K562 (cell line): ENCODE results near the gene SLC6A1. TPM values are rescaled to one million over a fixed set of nuclear protein-coding genes. Genes with fewer than 3 reads are reported as not detected.

ENCODE experiments used
- ATAC-seq: fragments of 200-7000 bp; cut with Tn5 transposase; 3 replicates; pipeline ENCODE4 v1.9.1; 2020; ENCODE audit warnings: moderate library complexity
- BruUV-seq: library from RNA; stranded (reverse); fragments of 400-500 nt; replicated peaks from 2 replicates; lab custom pipeline; 2021; lab: Mats Ljungman, UMichigan
- CTCF ChIA-PET: fragments of 300-600 bp; formaldehyde crosslinking; extraction: SDS; loops from one replicate; lab custom pipeline; 2021; ENCODE audit warnings: low intra/inter-chr PET ratio; lab: Yijun Ruan, JAX
- POLR2A ChIA-PET: fragments of 300-600, 350-650 bp; sonication (Branson Sonifier 250); formaldehyde crosslinking; extraction: SDS; loops from one replicate; lab custom pipeline; 2021; ENCODE audit warnings: antibody characterized with exemption, inconsistent platforms; lab: Yijun Ruan, JAX
- DNase-seq, 4 experiments: peaks; one replicate each; pipeline versions ENCODE4 v3.0.0 to v3.0.0-alpha.2; 2011 to 2018; ENCODE audit warnings: low spot score in 3 of 4, mixed read lengths in 3 of 4; ENCODE audit errors: extremely low read depth in 1 of 4
- FAIRE-seq: peaks from 2 replicates; lab custom pipeline; 2011; peaks lifted over from hg19 to GRCh38; lab: Jason Lieb, UNC
- H2AFZ ChIP-seq: 2 replicates; pipeline ENCODE4 v1.6.0; 2011; ENCODE audit warnings: low read depth, low read length, control low read depth, inconsistent platforms
- H3K27ac ChIP-seq: fragments of 200-600 bp; 3 replicates; pipeline ENCODE4 v1.8.0; 2011; ENCODE audit warnings: low read depth, mild to moderate bottlenecking, control low read depth, inconsistent platforms, low read length, moderate library complexity, mixed read lengths; ENCODE audit errors: extremely low read depth
- H3K27me3 ChIP-seq, 2 experiments: fragments of 300-600 bp in 1 of 2; 2 replicates in 1 of 2; 3 replicates in 1 of 2; pipeline versions ENCODE4 v1.6.0 to v1.8.0; 2011; ENCODE audit warnings: inconsistent platforms in 2 of 2, low read length in 2 of 2, mild to moderate bottlenecking in 1 of 2, mixed read lengths in 1 of 2, moderate library complexity in 1 of 2; ENCODE audit not compliant: control insufficient read depth in 2 of 2, insufficient read depth in 2 of 2
- H3K36me3 ChIP-seq: fragments of 300-600 bp; 3 replicates; pipeline ENCODE4 v1.8.0; 2011; ENCODE audit warnings: mild to moderate bottlenecking, low read length, inconsistent platforms; ENCODE audit not compliant: control insufficient read depth, insufficient read depth
- H3K4me1 ChIP-seq, 2 experiments: fragments of 200-600 bp in 1 of 2; replicated peaks in 1 of 2; 2 replicates in 1 of 2; 3 replicates in 1 of 2; pipeline versions ENCODE4 v1.5.1 to v1.8.0; 2011; ENCODE audit warnings: inconsistent platforms in 2 of 2, low read length in 2 of 2, mild to moderate bottlenecking in 1 of 2, mixed read lengths in 1 of 2, moderate library complexity in 1 of 2; ENCODE audit not compliant: control insufficient read depth in 2 of 2, insufficient read depth in 2 of 2
- H3K4me2 ChIP-seq: 2 replicates; pipeline ENCODE4 v1.6.1; 2011; ENCODE audit warnings: low read length, control low read depth, inconsistent platforms, mixed read lengths; ENCODE audit not compliant: insufficient read depth
- H3K4me3 ChIP-seq: fragments of 200-600 bp; sonication (generic), shearing (Covaris generic); 2 replicates; pipeline ENCODE4 v1.5.1; 2016; ENCODE audit warnings: control low read depth, inconsistent platforms
- H3K79me2 ChIP-seq: fragments of 200-600 bp; 3 replicates; pipeline ENCODE4 v1.8.0; 2011; ENCODE audit warnings: low read length, inconsistent platforms; ENCODE audit not compliant: control insufficient read depth, insufficient read depth
- H3K9ac ChIP-seq, 2 experiments: 2 replicates each; pipeline versions ENCODE4 v1.6.0 to v1.6.1; 2011; ENCODE audit warnings: low read depth in 2 of 2, low read length in 2 of 2, control low read depth in 1 of 2, inconsistent platforms in 1 of 2, mild to moderate bottlenecking in 1 of 2, mixed read lengths in 1 of 2; ENCODE audit not compliant: insufficient read depth in 1 of 2
- H3K9me1 ChIP-seq: one replicate; pipeline ENCODE4 v1.6.0; 2011; ENCODE audit warnings: inconsistent platforms, mild to moderate bottlenecking, low read length, moderate library complexity; ENCODE audit not compliant: control insufficient read depth, insufficient read depth
- H3K9me3 ChIP-seq: replicated peaks from 2 replicates; pipeline ENCODE4 v1.5.1; 2011; ENCODE audit warnings: low read depth, low read length, inconsistent platforms; ENCODE audit not compliant: control insufficient read depth, insufficient read depth
- H4K20me1 ChIP-seq: replicated peaks from 2 replicates; pipeline ENCODE4 v1.6.1; 2011; ENCODE audit warnings: low read length, inconsistent platforms, mixed read lengths; ENCODE audit not compliant: control insufficient read depth, insufficient read depth
- CC2D1A ChIP-seq: fragments of 450-650 bp; IDR thresholded peaks from 2 replicates; pipeline ENCODE4 v1.6.1; 2017; ENCODE audit warnings: mild to moderate bottlenecking
- CLOCK ChIP-seq: fragments of 250-450 bp; sonication (Bioruptor Pico); IDR thresholded peaks from 2 replicates; pipeline ENCODE4 v1.4.0; 2020; ENCODE audit warnings: mild to moderate bottlenecking, moderate library complexity, borderline replicate concordance
- E2F6 ChIP-seq, 2 experiments: IDR thresholded peaks; 2 replicates each; pipeline ENCODE4 v1.6.1; 2011; ENCODE audit warnings: borderline replicate concordance in 1 of 2, control low read depth in 1 of 2, low read depth in 1 of 2, low read length in 1 of 2, mild to moderate bottlenecking in 1 of 2, mixed read lengths in 1 of 2, moderate library complexity in 1 of 2; ENCODE audit not compliant: insufficient read depth in 1 of 2, insufficient read length in 1 of 2, poor library complexity in 1 of 2, severe bottlenecking in 1 of 2; ENCODE audit errors: extremely low read depth in 1 of 2
- ELF4 ChIP-seq: fragments of 450-650 bp; formaldehyde crosslinking; IDR thresholded peaks from 2 replicates; pipeline ENCODE4 v1.4.0; 2022; ENCODE audit warnings: missing genetic modification characterization
- HDAC8 ChIP-seq: fragments of 450-650 bp; IDR thresholded peaks from 2 replicates; pipeline ENCODE4 v1.6.1; 2016; ENCODE audit warnings: mild to moderate bottlenecking, missing genetic modification characterization, moderate library complexity, missing compliant biosample characterization
- MLX ChIP-seq, 2 experiments: fragments of 450-650 bp in 1 of 2; sonication (generic) in 1 of 2; formaldehyde crosslinking; conservative IDR thresholded peaks; 2 replicates each; pipeline versions ENCODE4 v1.4.0 to v1.8.1; 2020 to 2022; ENCODE audit warnings: mild to moderate bottlenecking in 1 of 2, missing genetic modification reagents in 1 of 2
- RAD51 ChIP-seq: fragments of 450-650 bp; IDR thresholded peaks from 2 replicates; pipeline ENCODE4 v1.7.1; 2016; ENCODE audit warnings: low read depth, mild to moderate bottlenecking, borderline replicate concordance
- SMAD2 ChIP-seq: fragments of 150-350 bp; IDR thresholded peaks from 2 replicates; pipeline ENCODE4 v1.6.1; 2014; ENCODE audit warnings: low read depth, mild to moderate bottlenecking, low read length
- ZBED1 ChIP-seq: IDR thresholded peaks from 2 replicates; pipeline ENCODE4 v1.6.1; 2014
- ZNF146 ChIP-seq: IDR thresholded peaks from one replicate; pipeline ENCODE4 v1.6.1; 2018; ENCODE audit warnings: missing compliant biosample characterization; ENCODE audit not compliant: unreplicated experiment
- WGBS: fragments of 100-300 bp; shearing (Covaris generic); methylation state at CpG from one replicate; pipeline ENCODE4 v1.1.6; 2016; ENCODE audit warnings: low coverage, mixed read lengths; ENCODE audit not compliant: insufficient coverage; ENCODE audit errors: missing lambda C conversion rate; 5-methylcytosine and 5-hydroxymethylcytosine counted together
- in situ Hi-C: fragments of 300-500 bp; cut with MboI; formaldehyde crosslinking; loops from 4 replicates; pipeline ENCODE4 v1.15.0; 2018; ENCODE audit warnings: inconsistent platforms, mixed read lengths
- intact Hi-C: fragments of 100-400 bp; cut with micrococcal nuclease; formaldehyde crosslinking; loops from 2 replicates; pipeline ENCODE4 v1.14.2; 2022
- polyA plus RNA-seq, 8 experiments: library from polyadenylated mRNA; depleted of rRNA in 4 of 8; stranded (reverse) in 5 of 8; unstranded in 3 of 8; fragments of >200 nt; fragmentation: Nextera tagmentation in 2 of 8; fragmentation: Illumina TruSeq in 1 of 8; extraction: Ambion mirVana in 2 of 8; extraction: Trizol in 1 of 8; gene quantifications; 2 replicates each; pipeline versions ENCODE4 v1.2.1 to v1.2.3, GENCODE V29; 2011 to 2014; ENCODE audit warnings: inconsistent platforms in 1 of 8, missing spikeins in 1 of 8
- total RNA-seq, 7 experiments: library from RNA; depleted of rRNA in 6 of 7; stranded (reverse); fragments of >200 nt in 6 of 7; fragmentation: Illumina TruSeq in 2 of 7; extraction: Trizol in 2 of 7; gene quantifications; 2 replicates each; pipeline versions ENCODE4 v1.2.1 to v1.2.3, GENCODE V29; 2011 to 2021; ENCODE audit warnings: low replicate concordance in 1 of 7

SLC6A1 gene
- total and polyA plus RNA-seq, 9 of the 15 experiments (the other 6 are each of a cell fraction or from before 2014, with no cell fraction given): not detected

- Histone ChIP-seq H4K20me1 (peaks cover 10% of the 10 kb centered on the region; the same call in 1 of the 2 replicates), H3K27me3 (peaks cover 0 to 15% of the 10 kb centered on the region in 2 experiments; a peak in 1 of 5 replicates), H3K9me1 (no peaks in the 10 kb centered on the region), H3K27ac (no peak overlapping the region), H3K9ac (no peak overlapping the region), H3K79me2 (no peaks in the 10 kb centered on the region), H3K4me3 (no peak overlapping the region), H3K4me1 (no peaks in the 10 kb centered on the region), H3K4me2 (no peak overlapping the region), H3K36me3 (no peaks in the 10 kb centered on the region), H3K9me3 (no peaks in the 10 kb centered on the region), H2AFZ (no peak overlapping the region)
- POLR2A ChIA-PET: no interaction called here
- WGBS: 2% methylated on average over 5 of the region's 5 CpGs
- CTCF ChIA-PET: no interaction called here
- intact Hi-C loops (no loop called here), in situ Hi-C loops (no loop called here)
- FAIRE-seq (no peak), ATAC-seq (no peak), DNase-seq (no peak)
- TF ChIP-seq RAD51 (no peak), ELF4 (CRISPR knock-in tag) (no peak), CLOCK (CRISPR knock-in tag) (no peak), HDAC8 (tag) (no peak), SMAD2 (no peak), ZBED1 (no peak), E2F6 (IDR thresholded peaks at IDR 0.05; ENCODE audit: borderline replicate concordance in 1 of 2, extremely low read depth in 1 of 2, insufficient read depth in 1 of 2, insufficient read length in 1 of 2, low read depth in 1 of 2, low read length in 1 of 2, poor library complexity in 1 of 2, severe bottlenecking in 1 of 2) (no peak), CC2D1A (no peak), ZNF146 (CRISPR knock-in tag) (no peak), MLX (CRISPR knock-in tag; conservative IDR thresholded peaks at IDR 0.05) (no peak)
- BruUV-seq: no TSS peak
Measured at GRCh38 chr3:10970306-10970960, 22.1 kb upstream of the SLC6A1 start.
